Measurements from ENCODE around the gene ADH7.
A peak's percentile ranks its signal among the peaks of the same experiment; 100 is the strongest.

Gene ADH7

DNA sequence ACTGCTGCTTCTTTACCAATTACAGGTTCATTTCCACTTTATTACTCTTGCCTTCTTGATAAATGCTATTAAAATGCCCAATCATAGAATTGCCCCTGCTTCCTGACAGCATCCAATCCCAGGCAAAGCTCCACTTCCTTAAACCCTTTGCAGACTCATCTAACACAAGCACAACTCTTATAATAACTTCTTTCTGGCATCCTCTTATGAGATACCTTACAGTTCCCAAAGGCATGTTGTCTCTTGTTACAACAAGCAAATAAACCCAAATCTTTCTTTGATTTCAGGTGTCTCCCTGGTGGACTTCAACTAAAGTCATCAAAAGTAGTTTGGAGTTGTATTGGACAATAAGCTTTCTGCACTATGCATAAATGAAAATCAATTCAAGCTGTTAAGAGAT, 22.5 kb upstream of the ADH7 start:
- H3K9me3 ChIP-seq (ENCODE audit: low read length): peaks cover under 1% of the 10 kb centered on the region; the same call in 1 of the 2 replicates
- no peak overlapping the region for H3K4me3 ChIP-seq (ENCODE audit: low read depth, low read length, poor library complexity, severe bottlenecking)
- no peak overlapping the region for H3K27ac ChIP-seq (ENCODE audit: low read depth, low read length, poor library complexity, severe bottlenecking)
- H3K4me1 ChIP-seq (ENCODE audit: insufficient read depth, low read length, severe bottlenecking): no peaks in the 10 kb centered on the region
- H3F3A ChIP-seq (ENCODE audit: insufficient read depth, low read length): no peaks in the 10 kb centered on the region
- H3K4me2 ChIP-seq (ENCODE audit: low read length): no peak overlapping the region
- no peaks in the 10 kb centered on the region for H3K27me3 ChIP-seq (ENCODE audit: insufficient read depth, low read length)
- H4K20me1 ChIP-seq (ENCODE audit: insufficient read depth, low read length): no peaks in the 10 kb centered on the region
- TF ChIP-seq, protein P1, sequence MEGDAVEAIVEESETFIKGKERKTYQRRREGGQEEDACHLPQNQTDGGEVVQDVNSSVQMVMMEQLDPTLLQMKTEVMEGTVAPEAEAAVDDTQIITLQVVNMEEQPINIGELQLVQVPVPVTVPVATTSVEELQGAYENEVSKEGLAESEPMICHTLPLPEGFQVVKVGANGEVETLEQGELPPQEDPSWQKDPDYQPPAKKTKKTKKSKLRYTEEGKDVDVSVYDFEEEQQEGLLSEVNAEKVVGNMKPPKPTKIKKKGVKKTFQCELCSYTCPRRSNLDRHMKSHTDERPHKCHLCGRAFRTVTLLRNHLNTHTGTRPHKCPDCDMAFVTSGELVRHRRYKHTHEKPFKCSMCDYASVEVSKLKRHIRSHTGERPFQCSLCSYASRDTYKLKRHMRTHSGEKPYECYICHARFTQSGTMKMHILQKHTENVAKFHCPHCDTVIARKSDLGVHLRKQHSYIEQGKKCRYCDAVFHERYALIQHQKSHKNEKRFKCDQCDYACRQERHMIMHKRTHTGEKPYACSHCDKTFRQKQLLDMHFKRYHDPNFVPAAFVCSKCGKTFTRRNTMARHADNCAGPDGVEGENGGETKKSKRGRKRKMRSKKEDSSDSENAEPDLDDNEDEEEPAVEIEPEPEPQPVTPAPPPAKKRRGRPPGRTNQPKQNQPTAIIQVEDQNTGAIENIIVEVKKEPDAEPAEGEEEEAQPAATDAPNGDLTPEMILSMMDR (IDR thresholded peaks at IDR 0.05; ENCODE audit: low read length): no peak
- TF ChIP-seq EZH2 (IDR thresholded peaks at IDR 0.05; ENCODE audit: borderline replicate concordance, low read length): no peak
- H3K36me3 ChIP-seq (ENCODE audit: insufficient read depth, low read length): no peaks in the 10 kb centered on the region
- no peaks in the 10 kb centered on the region for H3K79me2 ChIP-seq (ENCODE audit: insufficient read depth, low read length)
- H3K9me2 ChIP-seq (ENCODE audit: low read depth, low read length): no peaks in the 10 kb centered on the region
- no peak overlapping the region for H2AFZ ChIP-seq (ENCODE audit: low read length)
- H3K9ac ChIP-seq (ENCODE audit: low read length): no peak overlapping the region

DNA sequence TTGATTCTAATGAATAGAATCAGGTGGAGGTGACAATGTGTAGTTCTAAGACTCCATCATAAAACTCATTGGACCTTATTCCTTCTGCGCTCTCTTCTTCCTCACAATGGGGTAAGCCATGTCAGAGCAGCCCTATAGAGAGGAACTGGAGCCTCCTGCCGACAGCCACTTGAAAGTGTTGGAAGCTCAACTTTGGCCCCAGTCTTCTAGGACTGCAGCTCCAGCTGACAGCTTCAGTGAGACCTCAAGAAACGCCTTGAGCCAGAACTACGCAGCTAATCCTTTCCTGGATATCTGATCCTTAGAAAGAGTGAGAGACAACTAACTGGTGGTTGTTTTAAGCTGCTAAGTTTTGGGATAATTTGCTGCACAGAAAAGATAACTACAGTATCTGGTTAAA, 22.1 kb upstream of the ADH7 start:
- H3K36me3 ChIP-seq (ENCODE audit: insufficient read depth, low read length): no peaks in the 10 kb centered on the region
- no peak overlapping the region for H3K4me3 ChIP-seq (ENCODE audit: low read depth, low read length, poor library complexity, severe bottlenecking)
- no peaks in the 10 kb centered on the region for H3F3A ChIP-seq (ENCODE audit: insufficient read depth, low read length)
- H3K9me3 ChIP-seq (ENCODE audit: low read length): peaks cover 2% of the 10 kb centered on the region; the same call in 1 of the 2 replicates
- H3K27ac ChIP-seq (ENCODE audit: low read depth, low read length, poor library complexity, severe bottlenecking): no peak overlapping the region
- TF ChIP-seq EZH2 (IDR thresholded peaks at IDR 0.05; ENCODE audit: borderline replicate concordance, low read length): no peak
- TF ChIP-seq, protein P1 (IDR thresholded peaks at IDR 0.05; ENCODE audit: low read length): peak; percentile 6; the same call in 1 of the 2 replicates
- H3K79me2 ChIP-seq (ENCODE audit: insufficient read depth, low read length): no peaks in the 10 kb centered on the region
- H2AFZ ChIP-seq (ENCODE audit: low read length): no peak overlapping the region
- no peak overlapping the region for H3K4me2 ChIP-seq (ENCODE audit: low read length)
- H3K9me2 ChIP-seq (ENCODE audit: low read depth, low read length): no peaks in the 10 kb centered on the region
- H4K20me1 ChIP-seq (ENCODE audit: insufficient read depth, low read length): no peaks in the 10 kb centered on the region
- H3K9ac ChIP-seq (ENCODE audit: low read length): no peak overlapping the region
- H3K27me3 ChIP-seq (ENCODE audit: insufficient read depth, low read length): no peaks in the 10 kb centered on the region
- H3K4me1 ChIP-seq (ENCODE audit: insufficient read depth, low read length, severe bottlenecking): no peaks in the 10 kb centered on the region

DNA sequence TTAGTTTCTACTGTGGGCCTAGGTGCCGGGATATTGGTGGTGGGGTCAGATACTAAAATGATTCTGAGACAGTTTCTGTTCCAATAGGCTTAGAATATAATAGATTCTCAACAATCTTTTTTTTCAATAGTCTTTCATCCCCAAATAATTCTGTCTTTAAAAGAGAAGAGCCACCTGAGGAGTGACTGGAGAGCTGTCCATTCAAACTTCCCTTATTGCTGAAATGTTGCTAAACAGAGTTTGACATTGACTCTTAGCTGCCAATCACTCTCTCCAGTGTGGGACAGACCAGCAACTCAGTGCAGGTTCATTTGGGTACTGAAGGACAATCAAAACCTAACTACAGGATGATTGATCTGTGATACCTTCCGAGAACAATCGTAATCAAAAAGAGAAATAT, 12.4 kb upstream of the ADH7 start:
- Histone ChIP-seq H3K27ac (ENCODE audit: low read depth, low read length, poor library complexity, severe bottlenecking) (no peak overlapping the region), H3K4me1 (ENCODE audit: insufficient read depth, low read length, severe bottlenecking) (no peaks in the 10 kb centered on the region), H3K4me3 (ENCODE audit: low read depth, low read length, poor library complexity, severe bottlenecking) (no peak overlapping the region), H4K20me1 (ENCODE audit: insufficient read depth, low read length) (no peaks in the 10 kb centered on the region), H3F3A (ENCODE audit: insufficient read depth, low read length) (no peaks in the 10 kb centered on the region), H3K36me3 (ENCODE audit: insufficient read depth, low read length) (no peaks in the 10 kb centered on the region), H2AFZ (ENCODE audit: low read length) (no peak overlapping the region), H3K4me2 (ENCODE audit: low read length) (no peak overlapping the region), H3K9me3 (ENCODE audit: low read length) (0 out of 2 replicates have a peak, but pooled peaks cover under 1% of the 10 kb centered on the region), H3K9me2 (ENCODE audit: low read depth, low read length) (no peaks in the 10 kb centered on the region), H3K27me3 (ENCODE audit: insufficient read depth, low read length) (no peaks in the 10 kb centered on the region), H3K79me2 (ENCODE audit: insufficient read depth, low read length) (no peaks in the 10 kb centered on the region), H3K9ac (ENCODE audit: low read length) (no peak overlapping the region)
- TF ChIP-seq EZH2 (IDR thresholded peaks at IDR 0.05; ENCODE audit: borderline replicate concordance, low read length): no peak
- TF ChIP-seq, protein P1 (IDR thresholded peaks at IDR 0.05; ENCODE audit: low read length): no peak
